GM23248 (cell line): Measurements from ENCODE around the gene ELAPOR2. TPM values are rescaled to one million over a fixed set of nuclear protein-coding genes. Genes with fewer than 3 reads are reported as not detected.
A peak's percentile ranks its signal among the peaks of the same experiment; 100 is the strongest.
"Not testable (repeated sequence)": the region's sequence is repeated elsewhere in the genome, so short reads cannot be mapped to it uniquely, and the experiment has no call there.

ENCODE experiments used
- DNase-seq: peaks from one replicate; pipeline ENCODE4 v3.0.0-alpha.2; 2015
- H2AFZ ChIP-seq: fragments of 200-600 bp; sonication (generic); 2 replicates; pipeline ENCODE4 v1.6.1; 2016; ENCODE audit warnings: antibody characterized with exemption
- H3F3A ChIP-seq: fragments of 200-600 bp; sonication (generic); 2 replicates; pipeline ENCODE4 v1.6.1; 2016; ENCODE audit warnings: mild to moderate bottlenecking, antibody characterized with exemption, mixed run types; ENCODE audit not compliant: insufficient read depth
- H3K27ac ChIP-seq: fragments of 200-600 bp; sonication (generic); 2 replicates; pipeline ENCODE4 v1.5.1; 2016; ENCODE audit warnings: mild to moderate bottlenecking
- H3K27me3 ChIP-seq: fragments of 200-600 bp; sonication (generic); replicated peaks from 2 replicates; pipeline ENCODE4 v1.6.1; 2016; ENCODE audit warnings: mild to moderate bottlenecking; ENCODE audit not compliant: insufficient read depth
- H3K36me3 ChIP-seq: fragments of 200-600 bp; sonication (generic); 2 replicates; pipeline ENCODE4 v1.6.1; 2016; ENCODE audit warnings: low read depth, mild to moderate bottlenecking
- H3K4me1 ChIP-seq: fragments of 200-600 bp; sonication (generic); 2 replicates; pipeline ENCODE4 v1.6.1; 2016; ENCODE audit warnings: mild to moderate bottlenecking; ENCODE audit not compliant: insufficient read depth
- H3K4me2 ChIP-seq: fragments of 200-600 bp; sonication (generic); one replicate; pipeline ENCODE4 v1.6.1; 2016; ENCODE audit warnings: mild to moderate bottlenecking; ENCODE audit not compliant: unreplicated experiment
- H3K4me3 ChIP-seq: fragments of 200-600 bp; sonication (generic); 2 replicates; pipeline ENCODE4 v1.5.1; 2016; ENCODE audit warnings: mild to moderate bottlenecking
- H3K79me2 ChIP-seq: fragments of 200-600 bp; sonication (generic); 2 replicates; pipeline ENCODE4 v1.6.1; 2016; ENCODE audit warnings: mild to moderate bottlenecking; ENCODE audit not compliant: insufficient read depth
- H3K9ac ChIP-seq: fragments of 200-600 bp; sonication (generic); 2 replicates; pipeline ENCODE4 v1.6.1; 2016; ENCODE audit warnings: mild to moderate bottlenecking
- H3K9me2 ChIP-seq: fragments of 200-600 bp; sonication (generic); 2 replicates; pipeline ENCODE4 v1.6.1; 2016; ENCODE audit warnings: mixed run types, mild to moderate bottlenecking, moderate library complexity; ENCODE audit not compliant: insufficient read depth
- H3K9me3 ChIP-seq: fragments of 200-600 bp; sonication (generic); one replicate; pipeline ENCODE4 v1.6.1; 2017; ENCODE audit warnings: low read depth
- H4K20me1 ChIP-seq: fragments of 200-600 bp; sonication (generic); 2 replicates; pipeline ENCODE4 v1.6.0; 2016; ENCODE audit not compliant: insufficient read depth
- EZH2 ChIP-seq: fragments of 200-600 bp; sonication (generic); IDR thresholded peaks from 2 replicates; pipeline ENCODE4 v1.6.1; 2018; ENCODE audit warnings: antibody characterized with exemption, mild to moderate bottlenecking; ENCODE audit not compliant: insufficient read depth, poor library complexity, severe bottlenecking
- EZH2phosphoT487 ChIP-seq: fragments of 200-600 bp; sonication (generic); IDR thresholded peaks from 2 replicates; pipeline ENCODE4 v1.6.1; 2018; ENCODE audit warnings: antibody characterized with exemption, moderate library complexity, mild to moderate bottlenecking, low read depth; ENCODE audit not compliant: insufficient read depth
- WGBS, 2 experiments: methylation state at CpG; one replicate each; pipeline ENCODE4 v1.1.6; 2015 to 2017; ENCODE audit warnings: low lambda C conversion rate in 2 of 2, low coverage in 1 of 2; ENCODE audit errors: missing lambda C conversion rate in 2 of 2; 5-methylcytosine and 5-hydroxymethylcytosine counted together
- in situ Hi-C: fragments of 300-500 bp; cut with MboI; formaldehyde crosslinking; loops from 2 replicates; pipeline ENCODE4 v1.15.0; 2020
- polyA plus RNA-seq: library from polyadenylated mRNA; unstranded; fragments of >200 nt; fragmentation: Nextera tagmentation; extraction: Ambion mirVana; gene quantifications from 2 replicates; pipeline ENCODE4 v1.2.1, GENCODE V29; 2016
- total RNA-seq: library from RNA; depleted of rRNA; stranded (reverse); fragments of >200 nt; shearing (Covaris generic); gene quantifications from 2 replicates; pipeline ENCODE4 v1.2.3, GENCODE V29; 2014

The ELAPOR2 gene
- total and polyA plus RNA-seq, 2 experiments from 2014 or later, result 1.6 to 1.8 TPM

DNA sequence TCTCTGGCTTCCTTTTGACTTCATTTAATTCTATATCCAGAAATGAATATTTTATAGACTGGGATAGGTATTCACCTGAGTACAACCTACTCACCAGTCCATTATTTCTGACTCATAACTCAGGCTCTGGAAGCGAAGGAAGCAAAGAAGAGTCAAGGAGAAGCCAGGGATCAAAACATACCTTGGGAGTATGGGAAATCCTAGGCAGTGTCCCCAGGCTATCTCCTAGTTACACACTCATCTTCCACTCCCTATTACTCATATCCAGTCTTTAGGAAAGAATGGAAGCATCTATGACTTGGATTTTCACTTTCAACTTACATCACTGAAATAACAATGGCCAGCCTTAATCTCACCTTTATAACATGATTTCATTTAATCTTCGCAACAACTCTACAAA lies 40.9 kb upstream of the ELAPOR2 start:
- Histone ChIP-seq H2AFZ (no peak overlapping the region), H3K4me3 (no peak overlapping the region), H3K9ac (no peak overlapping the region), H3K9me3 (no peaks in the 10 kb centered on the region), H3F3A (no peaks in the 10 kb centered on the region), H3K27me3 (no peaks in the 10 kb centered on the region), H3K4me1 (no peaks in the 10 kb centered on the region), H3K4me2 (no peak overlapping the region), H3K36me3 (no peaks in the 10 kb centered on the region), H3K79me2 (no peaks in the 10 kb centered on the region), H3K9me2 (no peaks in the 10 kb centered on the region), H3K27ac (no peak overlapping the region), H4K20me1 (no peaks in the 10 kb centered on the region)
- in situ Hi-C loops, result no loop called here
- TF ChIP-seq EZH2phosphoT487, result no peak
- TF ChIP-seq EZH2, result no peak
- WGBS, 2 experiments, result 74 to 79% methylated on average over 2 of the region's 2 CpGs
- DNase-seq, result peak; percentile 9

DNA sequence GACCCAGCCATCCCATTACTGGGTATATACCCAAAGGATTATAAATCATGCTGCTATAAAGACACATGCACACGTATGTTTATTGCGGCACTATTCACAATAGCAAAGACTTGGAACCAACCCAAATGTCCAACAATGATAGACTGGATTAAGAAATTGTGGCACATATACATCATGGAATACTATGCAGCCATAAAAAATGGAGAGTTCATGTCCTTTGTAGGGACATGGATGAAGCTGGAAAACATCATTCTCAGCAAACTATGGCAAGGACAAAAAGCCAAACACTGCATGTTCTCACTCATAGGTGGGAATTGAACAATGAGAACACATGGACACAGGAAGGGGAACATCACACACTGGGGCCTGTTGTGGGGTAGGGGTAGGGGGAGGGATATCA lies 37.9 kb upstream of the ELAPOR2 start:
- H4K20me1 ChIP-seq, H3K4me2 ChIP-seq, in situ Hi-C loops, H3K9me3 ChIP-seq, H3K4me3 ChIP-seq, H3K9ac ChIP-seq, H3K27me3 ChIP-seq, H3K27ac ChIP-seq, H2AFZ ChIP-seq, DNase-seq, H3K9me2 ChIP-seq, H3K79me2 ChIP-seq, H3K36me3 ChIP-seq, H3K4me1 ChIP-seq, H3F3A ChIP-seq: not testable (repeated sequence)
- WGBS, 2 experiments, result 48 to 65% methylated on average over 2 of the region's 2 CpGs

DNA sequence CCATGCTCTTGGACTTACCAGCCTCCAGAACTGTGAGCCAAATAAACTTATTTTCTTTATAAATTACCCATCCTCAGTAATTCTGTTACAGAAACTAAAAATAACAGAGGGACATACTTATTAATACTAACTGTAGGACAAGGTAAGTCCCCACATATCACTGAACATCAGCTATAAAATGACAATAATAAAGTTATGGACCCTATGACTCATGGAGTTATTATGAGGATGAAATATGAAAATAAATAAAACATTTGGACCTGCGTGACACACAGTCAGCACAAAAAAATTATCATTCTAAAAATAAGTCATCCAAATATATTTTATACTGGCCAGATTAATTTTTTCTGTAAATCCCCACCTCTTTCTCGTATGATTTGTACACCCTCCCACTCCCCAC lies 34.9 kb upstream of the ELAPOR2 start:
- H3K9ac ChIP-seq, result no peak overlapping the region
- no peaks in the 10 kb centered on the region for H3K36me3 ChIP-seq
- TF ChIP-seq EZH2 (no peak), EZH2phosphoT487 (no peak)
- H3F3A ChIP-seq, result no peaks in the 10 kb centered on the region
- DNase-seq, result no peak
- in situ Hi-C loops, result no loop called here
- 36 to 41% methylated on average over 2 of the region's 2 CpGs for WGBS, 2 experiments
- no peaks in the 10 kb centered on the region for H3K79me2 ChIP-seq
- no peaks in the 10 kb centered on the region for H3K9me3 ChIP-seq
- no peaks in the 10 kb centered on the region for H3K4me1 ChIP-seq
- no peaks in the 10 kb centered on the region for H3K9me2 ChIP-seq
- no peak overlapping the region for H3K4me2 ChIP-seq
- H2AFZ ChIP-seq, result no peak overlapping the region
- H3K27me3 ChIP-seq, result no peaks in the 10 kb centered on the region
- no peak overlapping the region for H3K4me3 ChIP-seq
- H4K20me1 ChIP-seq, result no peaks in the 10 kb centered on the region
- no peak overlapping the region for H3K27ac ChIP-seq

DNA sequence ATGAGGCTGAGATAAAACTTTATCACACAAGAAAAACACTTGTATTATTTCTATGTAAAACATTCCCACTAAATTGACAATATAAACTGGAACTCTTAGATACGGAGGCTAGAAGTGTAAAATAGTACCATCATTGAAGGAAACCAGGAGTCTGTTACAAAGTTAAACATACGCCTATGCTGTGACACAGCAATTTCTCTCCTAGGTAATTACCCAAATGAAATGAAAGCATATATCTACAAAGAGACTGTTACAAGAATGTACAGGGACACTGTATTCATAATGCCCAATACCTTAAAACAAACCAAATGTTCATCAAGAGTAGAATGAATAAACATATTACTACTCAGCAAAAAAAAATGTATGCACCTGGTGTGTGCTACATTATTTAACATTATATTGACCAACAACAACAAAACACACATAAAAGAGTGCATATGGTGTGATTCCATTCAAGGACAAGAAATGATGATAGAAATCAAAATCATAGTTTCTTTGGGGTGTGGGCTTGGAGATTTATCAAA lies 33.2 kb upstream of the ELAPOR2 start:
- no peak for DNase-seq
- Histone ChIP-seq H3K9me2 (no peaks in the 10 kb centered on the region), H3K4me1 (no peaks in the 10 kb centered on the region), H3K27me3 (no peaks in the 10 kb centered on the region), H4K20me1 (no peaks in the 10 kb centered on the region), H3K4me3 (no peak overlapping the region), H3K9ac (no peak overlapping the region), H3K9me3 (no peaks in the 10 kb centered on the region), H3K27ac (no peak overlapping the region), H3K4me2 (no peak overlapping the region), H3K36me3 (no peaks in the 10 kb centered on the region), H3K79me2 (no peaks in the 10 kb centered on the region), H2AFZ (no peak overlapping the region), H3F3A (no peaks in the 10 kb centered on the region)
- 49 to 67% methylated on average over 2 of the region's 2 CpGs for WGBS, 2 experiments
- TF ChIP-seq EZH2 (no peak), EZH2phosphoT487 (no peak)
- in situ Hi-C loops, result no loop called here

DNA sequence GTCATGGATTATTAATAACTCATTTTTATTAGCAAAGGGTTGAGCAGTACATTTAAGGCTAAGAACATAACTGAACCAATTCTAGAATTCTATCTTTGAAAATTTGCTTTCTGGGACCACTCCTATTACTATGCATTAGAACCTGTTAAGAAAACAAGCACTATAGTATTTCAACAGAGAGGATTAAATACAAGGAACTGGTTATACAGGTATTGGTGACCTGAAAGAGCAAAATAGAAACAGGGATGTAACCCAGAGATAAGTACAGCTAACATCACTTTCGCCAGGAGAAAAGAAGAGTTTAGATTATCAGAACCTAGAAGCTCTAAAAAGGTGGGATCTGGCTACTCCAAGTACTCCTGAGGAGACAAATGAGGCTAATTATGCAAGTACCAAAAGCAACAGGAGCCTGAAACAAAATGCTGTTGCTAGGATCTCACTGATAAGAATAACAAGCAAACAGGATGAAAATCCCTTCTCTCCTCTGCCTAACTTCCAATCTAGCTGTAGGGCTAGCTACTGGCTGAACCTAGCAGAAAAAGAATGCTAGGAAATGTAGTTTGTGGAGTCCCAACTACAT lies 32.1 kb upstream of the ELAPOR2 start:
- Histone ChIP-seq H3K4me1 (no peaks in the 10 kb centered on the region), H3K9ac (no peak overlapping the region), H3K36me3 (no peaks in the 10 kb centered on the region), H2AFZ (no peak overlapping the region), H4K20me1 (no peaks in the 10 kb centered on the region), H3K9me3 (no peaks in the 10 kb centered on the region), H3K27me3 (no peaks in the 10 kb centered on the region), H3K4me3 (no peak overlapping the region), H3F3A (no peaks in the 10 kb centered on the region), H3K79me2 (no peaks in the 10 kb centered on the region), H3K27ac (no peak overlapping the region), H3K4me2 (no peak overlapping the region), H3K9me2 (no peaks in the 10 kb centered on the region)
- 33 to 46% methylated on average over 1 of the region's 1 CpG for WGBS, 2 experiments
- TF ChIP-seq EZH2phosphoT487 (no peak), EZH2 (no peak)
- DNase-seq, result no peak
- in situ Hi-C loops, result no loop called here
